HL-60/S4 treated with phorbol 12-myristate 13-acetate at 8.2 ng/mL for 4 days and 3 days (cell line): ENCODE results near the gene SFPQ.
"Not testable (repeated sequence)": the region's sequence is repeated elsewhere in the genome, so short reads cannot be mapped to it uniquely, and the experiment has no call there.

Source experiments
- in situ Hi-C: fragments of 300-500 bp; cut with MboI; formaldehyde crosslinking; loops from 2 replicates; pipeline ENCODE4 v1.15.0; 2022; ENCODE audit warnings: low sequenced_read_pairs

SFPQ gene

GRCh38 chr1:35142728-35143127 lies 50.2 kb downstream of the SFPQ start:
- in situ Hi-C loops = not testable (repeated sequence)

GRCh38 chr1:35142294-35142693 lies 50.7 kb downstream of the SFPQ start:
- in situ Hi-C loops = not testable (repeated sequence)

GRCh38 chr1:35137590-35137989 lies 55.4 kb downstream of the SFPQ start:
- in situ Hi-C loops = not testable (repeated sequence)

- in situ Hi-C loops = no loop called here
Measured at GRCh38 chr1:35136780-35137179, 56.2 kb downstream of the SFPQ start.
